K562 (cell line): Measurements from ENCODE around the gene ZMYND8. TPM values are rescaled to one million over a fixed set of nuclear protein-coding genes. Genes with fewer than 3 reads are reported as not detected.

Source experiments
- ATAC-seq: fragments of 200-7000 bp; cut with Tn5 transposase; 3 replicates; pipeline ENCODE4 v1.9.1; 2020; ENCODE audit warnings: moderate library complexity
- BruUV-seq: library from RNA; stranded (reverse); fragments of 400-500 nt; replicated peaks from 2 replicates; lab custom pipeline; 2021; lab: Mats Ljungman, UMichigan
- CTCF ChIA-PET: fragments of 300-600 bp; formaldehyde crosslinking; extraction: SDS; loops from one replicate; lab custom pipeline; 2021; ENCODE audit warnings: low intra/inter-chr PET ratio; lab: Yijun Ruan, JAX
- POLR2A ChIA-PET: fragments of 300-600, 350-650 bp; sonication (Branson Sonifier 250); formaldehyde crosslinking; extraction: SDS; loops from one replicate; lab custom pipeline; 2021; ENCODE audit warnings: antibody characterized with exemption, inconsistent platforms; lab: Yijun Ruan, JAX
- DNase-seq, 4 experiments: peaks; one replicate each; pipeline versions ENCODE4 v3.0.0 to v3.0.0-alpha.2; 2011 to 2018; ENCODE audit warnings: low spot score in 3 of 4, mixed read lengths in 3 of 4; ENCODE audit errors: extremely low read depth in 1 of 4
- FAIRE-seq: peaks from 2 replicates; lab custom pipeline; 2011; peaks lifted over from hg19 to GRCh38; lab: Jason Lieb, UNC
- H2AFZ ChIP-seq: 2 replicates; pipeline ENCODE4 v1.6.0; 2011; ENCODE audit warnings: low read depth, low read length, control low read depth, inconsistent platforms
- H3K27ac ChIP-seq: fragments of 200-600 bp; 3 replicates; pipeline ENCODE4 v1.8.0; 2011; ENCODE audit warnings: low read depth, mild to moderate bottlenecking, control low read depth, inconsistent platforms, low read length, moderate library complexity, mixed read lengths; ENCODE audit errors: extremely low read depth
- H3K27me3 ChIP-seq, 2 experiments: fragments of 300-600 bp in 1 of 2; 2 replicates in 1 of 2; 3 replicates in 1 of 2; pipeline versions ENCODE4 v1.6.0 to v1.8.0; 2011; ENCODE audit warnings: inconsistent platforms in 2 of 2, low read length in 2 of 2, mild to moderate bottlenecking in 1 of 2, mixed read lengths in 1 of 2, moderate library complexity in 1 of 2; ENCODE audit not compliant: control insufficient read depth in 2 of 2, insufficient read depth in 2 of 2
- H3K36me3 ChIP-seq: fragments of 300-600 bp; 3 replicates; pipeline ENCODE4 v1.8.0; 2011; ENCODE audit warnings: mild to moderate bottlenecking, low read length, inconsistent platforms; ENCODE audit not compliant: control insufficient read depth, insufficient read depth
- H3K4me1 ChIP-seq, 2 experiments: fragments of 200-600 bp in 1 of 2; replicated peaks in 1 of 2; 2 replicates in 1 of 2; 3 replicates in 1 of 2; pipeline versions ENCODE4 v1.5.1 to v1.8.0; 2011; ENCODE audit warnings: inconsistent platforms in 2 of 2, low read length in 2 of 2, mild to moderate bottlenecking in 1 of 2, mixed read lengths in 1 of 2, moderate library complexity in 1 of 2; ENCODE audit not compliant: control insufficient read depth in 2 of 2, insufficient read depth in 2 of 2
- H3K4me2 ChIP-seq: 2 replicates; pipeline ENCODE4 v1.6.1; 2011; ENCODE audit warnings: low read length, control low read depth, inconsistent platforms, mixed read lengths; ENCODE audit not compliant: insufficient read depth
- H3K4me3 ChIP-seq: fragments of 200-600 bp; sonication (generic), shearing (Covaris generic); 2 replicates; pipeline ENCODE4 v1.5.1; 2016; ENCODE audit warnings: control low read depth, inconsistent platforms
- H3K79me2 ChIP-seq: fragments of 200-600 bp; 3 replicates; pipeline ENCODE4 v1.8.0; 2011; ENCODE audit warnings: low read length, inconsistent platforms; ENCODE audit not compliant: control insufficient read depth, insufficient read depth
- H3K9ac ChIP-seq, 2 experiments: 2 replicates each; pipeline versions ENCODE4 v1.6.0 to v1.6.1; 2011; ENCODE audit warnings: low read depth in 2 of 2, low read length in 2 of 2, control low read depth in 1 of 2, inconsistent platforms in 1 of 2, mild to moderate bottlenecking in 1 of 2, mixed read lengths in 1 of 2; ENCODE audit not compliant: insufficient read depth in 1 of 2
- H3K9me1 ChIP-seq: one replicate; pipeline ENCODE4 v1.6.0; 2011; ENCODE audit warnings: inconsistent platforms, mild to moderate bottlenecking, low read length, moderate library complexity; ENCODE audit not compliant: control insufficient read depth, insufficient read depth
- H3K9me3 ChIP-seq: replicated peaks from 2 replicates; pipeline ENCODE4 v1.5.1; 2011; ENCODE audit warnings: low read depth, low read length, inconsistent platforms; ENCODE audit not compliant: control insufficient read depth, insufficient read depth
- H4K20me1 ChIP-seq: replicated peaks from 2 replicates; pipeline ENCODE4 v1.6.1; 2011; ENCODE audit warnings: low read length, inconsistent platforms, mixed read lengths; ENCODE audit not compliant: control insufficient read depth, insufficient read depth
- ELF1 ChIP-seq: fragments of 200-800 bp; sonication (Bioruptor generic); IDR thresholded peaks from 2 replicates; pipeline ENCODE4 v1.6.1; 2016; ENCODE audit warnings: missing genetic modification characterization, missing compliant biosample characterization
- ESRRB ChIP-seq: fragments of 250-450 bp; sonication (Bioruptor Pico); IDR thresholded peaks from 2 replicates; pipeline ENCODE4 v1.5.0; 2020; ENCODE audit warnings: mild to moderate bottlenecking, moderate library complexity, borderline replicate concordance
- NCOR1 ChIP-seq: fragments of 450-650 bp; IDR thresholded peaks from 2 replicates; pipeline ENCODE4 v1.6.1; 2016; ENCODE audit warnings: mild to moderate bottlenecking, moderate library complexity
- SRSF9 ChIP-seq: fragments of 200-400 bp; formaldehyde crosslinking; IDR thresholded peaks from 2 replicates; pipeline ENCODE4 v1.6.1; 2017; ENCODE audit warnings: low read depth, low read length, borderline replicate concordance
- ZBTB11 ChIP-seq, 3 experiments: fragments of 200-800 bp in 1 of 3; fragments of 250-450 bp in 1 of 3; fragments of 450-650 bp in 1 of 3; sonication (Bioruptor Pico) in 1 of 3; sonication (Bioruptor generic) in 1 of 3; formaldehyde crosslinking in 1 of 3; IDR thresholded peaks; 2 replicates each; pipeline versions ENCODE4 v1.6.1 to v1.8.0; 2016 to 2022; ENCODE audit warnings: mild to moderate bottlenecking in 2 of 3, missing genetic modification characterization in 2 of 3, missing compliant biosample characterization in 1 of 3, moderate library complexity in 1 of 3
- ZNF354B ChIP-seq: fragments of 250-450 bp; sonication (Bioruptor Pico); IDR thresholded peaks from 2 replicates; pipeline ENCODE4 v1.4.0; 2020
- WGBS: fragments of 100-300 bp; shearing (Covaris generic); methylation state at CpG from one replicate; pipeline ENCODE4 v1.1.6; 2016; ENCODE audit warnings: low coverage, mixed read lengths; ENCODE audit not compliant: insufficient coverage; ENCODE audit errors: missing lambda C conversion rate; 5-methylcytosine and 5-hydroxymethylcytosine counted together
- in situ Hi-C: fragments of 300-500 bp; cut with MboI; formaldehyde crosslinking; loops from 4 replicates; pipeline ENCODE4 v1.15.0; 2018; ENCODE audit warnings: inconsistent platforms, mixed read lengths
- intact Hi-C: fragments of 100-400 bp; cut with micrococcal nuclease; formaldehyde crosslinking; loops from 2 replicates; pipeline ENCODE4 v1.14.2; 2022
- polyA plus RNA-seq, 8 experiments: library from polyadenylated mRNA; depleted of rRNA in 4 of 8; stranded (reverse) in 5 of 8; unstranded in 3 of 8; fragments of >200 nt; fragmentation: Nextera tagmentation in 2 of 8; fragmentation: Illumina TruSeq in 1 of 8; extraction: Ambion mirVana in 2 of 8; extraction: Trizol in 1 of 8; gene quantifications; 2 replicates each; pipeline versions ENCODE4 v1.2.1 to v1.2.3, GENCODE V29; 2011 to 2014; ENCODE audit warnings: inconsistent platforms in 1 of 8, missing spikeins in 1 of 8
- total RNA-seq, 7 experiments: library from RNA; depleted of rRNA in 6 of 7; stranded (reverse); fragments of >200 nt in 6 of 7; fragmentation: Illumina TruSeq in 2 of 7; extraction: Trizol in 2 of 7; gene quantifications; 2 replicates each; pipeline versions ENCODE4 v1.2.1 to v1.2.3, GENCODE V29; 2011 to 2021; ENCODE audit warnings: low replicate concordance in 1 of 7

The ZMYND8 gene
- total and polyA plus RNA-seq, 9 of the 15 experiments (the other 6 are each of a cell fraction or from before 2014, with no cell fraction given), result 31.8 to 148 (median 71.9) TPM

- no peak overlapping the region for H3K4me3 ChIP-seq
- POLR2A ChIA-PET, result interaction anchor here (0.8 to 2.8 kb wide), 9 partner anchors 9 to 37 kb away, joined by 3 to 18 read pairs (median 4); partner anchors contain the start of gene ZMYND8
- FAIRE-seq (no peak), ATAC-seq (no peak), DNase-seq (no peak)
- no peak overlapping the region for H2AFZ ChIP-seq
- peaks cover 99% of the 10 kb centered on the region for H3K79me2 ChIP-seq
- H3K9ac ChIP-seq, result no peak overlapping the region
- in situ Hi-C loops (no loop called here), intact Hi-C loops (no loop called here)
- BruUV-seq, result no TSS peak
- H4K20me1 ChIP-seq, result peaks cover 13% of the 10 kb centered on the region
- CTCF ChIA-PET, result no interaction called here
- H3K9me1 ChIP-seq, result no peaks in the 10 kb centered on the region
- no peak overlapping the region for H3K4me2 ChIP-seq
- no peaks in the 10 kb centered on the region for H3K9me3 ChIP-seq
- TF ChIP-seq NCOR1 (no peak), ESRRB (CRISPR knock-in tag) (no peak), SRSF9 (no peak), ELF1 (no peak), ZBTB11 (CRISPR knock-in tag; IDR thresholded peaks at IDR 0.05) (peak in 1 of 3 experiments; percentile 89; a peak in 2 of 6 replicates), ZNF354B (CRISPR knock-in tag) (no peak)
- no peaks in the 10 kb centered on the region for H3K27me3 ChIP-seq
- no peak overlapping the region for H3K27ac ChIP-seq
- peaks cover 42 to 47% of the 10 kb centered on the region in 2 experiments; a peak in 4 of 5 replicates for H3K4me1 ChIP-seq
- WGBS, result 77% methylated on average over 4 of the region's 4 CpGs
- H3K36me3 ChIP-seq, result peaks cover 89% of the 10 kb centered on the region
These were observed 13.5 kb downstream of the ZMYND8 start for GRCh38 chr20:47343007-47343472.
